Measurements from ENCODE around the gene PEPD.

The PEPD gene

DNA sequence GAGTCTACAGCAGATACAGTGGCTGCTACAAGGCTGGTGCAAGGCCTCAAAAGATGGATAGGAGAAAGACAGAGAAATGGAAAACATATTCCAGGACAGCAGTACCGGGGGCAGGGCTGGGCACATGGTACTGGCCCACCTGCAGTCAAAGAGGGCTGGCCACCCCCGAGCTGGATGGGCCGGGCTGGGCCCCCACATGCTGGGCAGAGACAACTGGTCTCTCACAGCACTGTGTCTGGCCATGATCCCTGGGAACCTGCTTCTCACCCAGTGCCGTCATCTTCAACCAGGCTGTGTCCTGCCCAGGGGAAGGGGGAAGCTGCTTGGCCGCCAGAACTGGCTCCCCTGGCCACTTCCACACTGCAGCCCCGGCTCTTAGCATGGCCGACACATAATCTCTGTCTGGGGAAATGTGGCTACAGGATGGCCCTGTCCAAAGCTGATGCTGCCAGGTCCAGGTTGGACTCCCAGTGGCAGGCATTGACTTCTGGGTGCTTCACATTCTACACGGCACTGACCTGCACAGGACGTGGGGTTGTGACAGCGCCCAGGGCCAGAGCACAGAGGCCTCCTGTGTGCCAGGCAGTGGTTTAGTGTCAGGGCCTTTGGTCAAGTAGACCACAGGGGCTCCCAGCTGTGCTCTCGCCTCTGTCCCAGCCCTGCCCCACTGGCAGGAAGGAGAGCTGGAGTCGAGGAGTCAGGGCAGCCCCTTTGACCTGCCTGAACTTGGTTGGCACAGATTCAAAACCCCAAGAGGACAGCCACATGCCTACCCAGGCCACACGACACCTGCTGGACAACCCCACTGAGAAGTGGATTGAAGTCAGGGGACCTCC is 21.7 kb downstream of the PEPD start:
- Histone ChIP-seq H3K9ac (ENCODE audit: low read length) (no peak overlapping the region), H4K20me1 (ENCODE audit: insufficient read depth, low read length) (no peaks in the 10 kb centered on the region), H3K4me3 (ENCODE audit: low read length) (no peak overlapping the region), H3K9me2 (replicated peaks; ENCODE audit: insufficient read depth, low read length) (no peaks in the 10 kb centered on the region), H3K36me3 (replicated peaks; ENCODE audit: insufficient read depth, low read length) (no peaks in the 10 kb centered on the region), H3K27ac (ENCODE audit: low read length) (no peak overlapping the region), H3K27me3 (replicated peaks; ENCODE audit: insufficient read depth, low read length) (no peaks in the 10 kb centered on the region), H2AFZ (ENCODE audit: low read length) (no peak overlapping the region), H3F3A (ENCODE audit: insufficient read depth, low read length) (no peaks in the 10 kb centered on the region), H3K4me1 (ENCODE audit: low read length) (no peaks in the 10 kb centered on the region), H3K79me2 (ENCODE audit: low read length) (no peaks in the 10 kb centered on the region), H3K4me2 (ENCODE audit: low read depth, low read length) (no peak overlapping the region), H3K9me3 (replicated peaks; ENCODE audit: insufficient read depth, low read length) (no peaks in the 10 kb centered on the region)
- DNase-seq, result no peak
- TF ChIP-seq, protein P1, sequence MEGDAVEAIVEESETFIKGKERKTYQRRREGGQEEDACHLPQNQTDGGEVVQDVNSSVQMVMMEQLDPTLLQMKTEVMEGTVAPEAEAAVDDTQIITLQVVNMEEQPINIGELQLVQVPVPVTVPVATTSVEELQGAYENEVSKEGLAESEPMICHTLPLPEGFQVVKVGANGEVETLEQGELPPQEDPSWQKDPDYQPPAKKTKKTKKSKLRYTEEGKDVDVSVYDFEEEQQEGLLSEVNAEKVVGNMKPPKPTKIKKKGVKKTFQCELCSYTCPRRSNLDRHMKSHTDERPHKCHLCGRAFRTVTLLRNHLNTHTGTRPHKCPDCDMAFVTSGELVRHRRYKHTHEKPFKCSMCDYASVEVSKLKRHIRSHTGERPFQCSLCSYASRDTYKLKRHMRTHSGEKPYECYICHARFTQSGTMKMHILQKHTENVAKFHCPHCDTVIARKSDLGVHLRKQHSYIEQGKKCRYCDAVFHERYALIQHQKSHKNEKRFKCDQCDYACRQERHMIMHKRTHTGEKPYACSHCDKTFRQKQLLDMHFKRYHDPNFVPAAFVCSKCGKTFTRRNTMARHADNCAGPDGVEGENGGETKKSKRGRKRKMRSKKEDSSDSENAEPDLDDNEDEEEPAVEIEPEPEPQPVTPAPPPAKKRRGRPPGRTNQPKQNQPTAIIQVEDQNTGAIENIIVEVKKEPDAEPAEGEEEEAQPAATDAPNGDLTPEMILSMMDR (IDR thresholded peaks at IDR 0.05; ENCODE audit: low read length), result no peak
- TF ChIP-seq EZH2phosphoT487 (IDR thresholded peaks at IDR 0.05; ENCODE audit: low read length), result no peak
- TF ChIP-seq EZH2 (optimal IDR thresholded peaks at IDR 0.05; ENCODE audit: low read depth, low read length), result no peak

DNA sequence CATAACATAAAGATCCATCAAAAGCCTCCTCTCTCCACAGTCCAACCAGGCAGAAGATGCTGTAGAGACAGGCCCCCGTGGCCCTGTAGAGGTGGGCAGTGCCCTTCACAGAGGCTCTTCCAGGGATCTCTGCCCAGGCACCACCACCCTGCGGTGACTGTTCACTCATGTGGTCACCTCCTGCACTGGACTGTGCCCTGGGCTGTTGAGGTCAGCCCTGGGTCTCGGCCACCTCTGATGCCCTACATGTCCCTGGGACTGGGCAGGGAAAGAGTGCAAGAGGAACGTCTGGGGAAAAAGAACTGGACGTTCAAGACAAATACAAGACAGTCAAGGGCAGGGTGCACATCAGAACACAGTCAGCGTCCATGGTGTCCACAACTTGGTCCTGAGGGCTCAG is 22.3 kb downstream of the PEPD start:
- H3K9ac ChIP-seq (ENCODE audit: low read length), result no peak overlapping the region
- H3K4me3 ChIP-seq (ENCODE audit: low read length), result no peak overlapping the region
- no peaks in the 10 kb centered on the region for H3F3A ChIP-seq (ENCODE audit: insufficient read depth, low read length)
- H3K79me2 ChIP-seq (ENCODE audit: low read length), result no peaks in the 10 kb centered on the region
- H3K36me3 ChIP-seq (replicated peaks; ENCODE audit: insufficient read depth, low read length), result no peaks in the 10 kb centered on the region
- H3K4me1 ChIP-seq (ENCODE audit: low read length), result no peaks in the 10 kb centered on the region
- H4K20me1 ChIP-seq (ENCODE audit: insufficient read depth, low read length), result no peaks in the 10 kb centered on the region
- H3K27ac ChIP-seq (ENCODE audit: low read length), result no peak overlapping the region
- no peak overlapping the region for H3K4me2 ChIP-seq (ENCODE audit: low read depth, low read length)
- no peak for DNase-seq
- no peak overlapping the region for H2AFZ ChIP-seq (ENCODE audit: low read length)
- H3K27me3 ChIP-seq (replicated peaks; ENCODE audit: insufficient read depth, low read length), result no peaks in the 10 kb centered on the region
- TF ChIP-seq EZH2 (optimal IDR thresholded peaks at IDR 0.05; ENCODE audit: low read depth, low read length) (no peak), EZH2phosphoT487 (IDR thresholded peaks at IDR 0.05; ENCODE audit: low read length) (no peak)
- TF ChIP-seq, protein P1 (IDR thresholded peaks at IDR 0.05; ENCODE audit: low read length), result no peak
- H3K9me3 ChIP-seq (replicated peaks; ENCODE audit: insufficient read depth, low read length), result no peaks in the 10 kb centered on the region
- H3K9me2 ChIP-seq (replicated peaks; ENCODE audit: insufficient read depth, low read length), result no peaks in the 10 kb centered on the region

DNA sequence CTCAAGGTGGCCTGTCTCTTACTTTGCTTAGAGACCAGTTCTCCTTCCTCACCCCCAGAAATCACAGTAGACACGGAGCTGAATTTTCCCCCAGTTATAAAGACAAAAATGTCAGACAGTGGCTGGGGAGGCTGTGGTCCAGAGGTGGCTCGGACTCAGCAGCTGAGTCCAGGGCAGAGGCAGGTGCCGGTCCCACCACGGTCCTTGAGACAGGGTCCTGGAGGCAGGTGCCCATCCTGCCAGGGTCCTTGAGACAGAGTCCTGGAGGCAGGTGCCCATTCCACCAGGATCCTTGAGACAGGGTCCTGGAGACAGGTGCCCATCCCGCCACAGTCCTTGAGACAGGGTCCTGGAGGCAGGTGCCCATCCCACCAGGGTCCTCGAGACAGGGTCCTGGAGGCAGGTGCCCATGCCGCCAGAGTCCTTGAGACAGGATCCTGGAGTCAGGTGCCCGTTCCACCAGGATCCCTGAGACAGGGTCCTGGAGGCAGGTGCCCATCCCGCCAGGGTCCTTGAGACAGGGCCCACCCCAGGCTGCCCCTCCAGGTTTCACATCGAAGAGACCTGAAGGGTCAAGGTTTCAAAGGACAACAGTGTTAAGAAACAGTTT is 23.1 kb downstream of the PEPD start:
- TF ChIP-seq, protein P1 (IDR thresholded peaks at IDR 0.05; ENCODE audit: low read length), result no peak
- TF ChIP-seq EZH2 (optimal IDR thresholded peaks at IDR 0.05; ENCODE audit: low read depth, low read length) (no peak), EZH2phosphoT487 (IDR thresholded peaks at IDR 0.05; ENCODE audit: low read length) (no peak)

More for the DNA sequence above, 23.1 kb downstream of the PEPD start:
- H3K4me3 ChIP-seq (ENCODE audit: low read length), result no peak overlapping the region
- no peak for DNase-seq
- no peaks in the 10 kb centered on the region for H3F3A ChIP-seq (ENCODE audit: insufficient read depth, low read length)
- no peak overlapping the region for H2AFZ ChIP-seq (ENCODE audit: low read length)
- no peaks in the 10 kb centered on the region for H3K9me3 ChIP-seq (replicated peaks; ENCODE audit: insufficient read depth, low read length)
- no peaks in the 10 kb centered on the region for H3K79me2 ChIP-seq (ENCODE audit: low read length)
- H3K36me3 ChIP-seq (replicated peaks; ENCODE audit: insufficient read depth, low read length), result no peaks in the 10 kb centered on the region
- H3K4me1 ChIP-seq (ENCODE audit: low read length), result no peaks in the 10 kb centered on the region
- H3K9me2 ChIP-seq (replicated peaks; ENCODE audit: insufficient read depth, low read length), result no peaks in the 10 kb centered on the region
- no peaks in the 10 kb centered on the region for H4K20me1 ChIP-seq (ENCODE audit: insufficient read depth, low read length)
- H3K27ac ChIP-seq (ENCODE audit: low read length), result no peak overlapping the region
- H3K9ac ChIP-seq (ENCODE audit: low read length), result no peak overlapping the region
- no peaks in the 10 kb centered on the region for H3K27me3 ChIP-seq (replicated peaks; ENCODE audit: insufficient read depth, low read length)
- H3K4me2 ChIP-seq (ENCODE audit: low read depth, low read length), result no peak overlapping the region
